OCI-LY1 (cell line): Measurements from ENCODE around the gene EDN1.

Source experiments
- H2AFZ ChIP-seq: fragments of 200-600 bp; sonication (generic), shearing (Covaris generic); 2 replicates; pipeline ENCODE4 v1.6.0; 2014; ENCODE audit warnings: antibody characterized with exemption, mild to moderate bottlenecking, low read length
- H3F3A ChIP-seq: fragments of 200-600 bp; sonication (generic), shearing (Covaris generic); 2 replicates; pipeline ENCODE4 v1.6.0; 2014; ENCODE audit warnings: mild to moderate bottlenecking, antibody characterized with exemption, low read length, moderate library complexity; ENCODE audit not compliant: insufficient read depth
- H3K27ac ChIP-seq: fragments of 200-600 bp; sonication (generic); 2 replicates; pipeline ENCODE4 v1.5.1; 2014; ENCODE audit warnings: low read length, mixed run types, mild to moderate bottlenecking, low read depth; ENCODE audit not compliant: poor library complexity, severe bottlenecking
- H3K27me3 ChIP-seq: fragments of 200-600 bp; sonication (generic); 2 replicates; pipeline ENCODE4 v1.6.0; 2014; ENCODE audit warnings: antibody characterized with exemption, mild to moderate bottlenecking, low read length, moderate library complexity; ENCODE audit not compliant: insufficient read depth
- H3K36me3 ChIP-seq: fragments of 200-600 bp; sonication (generic); 2 replicates; pipeline ENCODE4 v1.6.1; 2014; ENCODE audit warnings: mild to moderate bottlenecking, antibody characterized with exemption, low read length, moderate library complexity, mixed read lengths; ENCODE audit not compliant: insufficient read depth
- H3K4me1 ChIP-seq: fragments of 200-600 bp; sonication (generic); 2 replicates; pipeline ENCODE4 v1.5.1; 2014; ENCODE audit warnings: mild to moderate bottlenecking, low read length, moderate library complexity; ENCODE audit not compliant: insufficient read depth, severe bottlenecking
- H3K4me2 ChIP-seq: fragments of 200-600 bp; sonication (generic), shearing (Covaris generic); 2 replicates; pipeline ENCODE4 v1.6.1; 2014; ENCODE audit warnings: low read length
- H3K4me3 ChIP-seq: fragments of 200-600 bp; sonication (generic); 2 replicates; pipeline ENCODE4 v1.5.1; 2014; ENCODE audit warnings: low read length, low read depth, mild to moderate bottlenecking, mixed read lengths; ENCODE audit not compliant: poor library complexity, severe bottlenecking
- H3K79me2 ChIP-seq: fragments of 200-600 bp; shearing (Covaris generic); 2 replicates; pipeline ENCODE4 v1.6.1; 2016; ENCODE audit warnings: mixed run types, low read length, mixed read lengths; ENCODE audit not compliant: insufficient read depth
- H3K9ac ChIP-seq: fragments of 200-600 bp; sonication (generic), shearing (Covaris generic); 2 replicates; pipeline ENCODE4 v1.6.1; 2014; ENCODE audit warnings: mild to moderate bottlenecking, low read length, mixed read lengths
- H3K9me2 ChIP-seq: fragments of 200-600 bp; sonication (generic), shearing (Covaris generic); 2 replicates; pipeline ENCODE4 v1.6.1; 2014; ENCODE audit warnings: low read depth, mild to moderate bottlenecking, low read length, mixed read lengths
- H3K9me3 ChIP-seq: fragments of 200-600 bp; shearing (Covaris generic); 2 replicates; pipeline ENCODE4 v1.6.1; 2014; ENCODE audit warnings: low read length, mixed read lengths
- H4K20me1 ChIP-seq: fragments of 200-600 bp; sonication (generic), shearing (Covaris generic); 2 replicates; pipeline ENCODE4 v1.6.0; 2016; ENCODE audit warnings: mild to moderate bottlenecking, low read length; ENCODE audit not compliant: insufficient read depth
- EZH2 ChIP-seq: fragments of 200-600 bp; sonication (generic), shearing (Covaris generic); IDR thresholded peaks from 2 replicates; pipeline ENCODE4 v1.8.0; 2017; ENCODE audit warnings: borderline replicate concordance, mixed run types, mild to moderate bottlenecking, antibody characterized with exemption, low read length, moderate library complexity, mixed read lengths
- TF ChIP-seq, protein P1 (sequence below): fragments of 200-600 bp; sonication (generic), shearing (Covaris generic); IDR thresholded peaks from 2 replicates; pipeline ENCODE4 v1.5.1; 2017; ENCODE audit warnings: mild to moderate bottlenecking, antibody characterized with exemption, low read length, moderate library complexity, mixed read lengths

EDN1 gene

DNA sequence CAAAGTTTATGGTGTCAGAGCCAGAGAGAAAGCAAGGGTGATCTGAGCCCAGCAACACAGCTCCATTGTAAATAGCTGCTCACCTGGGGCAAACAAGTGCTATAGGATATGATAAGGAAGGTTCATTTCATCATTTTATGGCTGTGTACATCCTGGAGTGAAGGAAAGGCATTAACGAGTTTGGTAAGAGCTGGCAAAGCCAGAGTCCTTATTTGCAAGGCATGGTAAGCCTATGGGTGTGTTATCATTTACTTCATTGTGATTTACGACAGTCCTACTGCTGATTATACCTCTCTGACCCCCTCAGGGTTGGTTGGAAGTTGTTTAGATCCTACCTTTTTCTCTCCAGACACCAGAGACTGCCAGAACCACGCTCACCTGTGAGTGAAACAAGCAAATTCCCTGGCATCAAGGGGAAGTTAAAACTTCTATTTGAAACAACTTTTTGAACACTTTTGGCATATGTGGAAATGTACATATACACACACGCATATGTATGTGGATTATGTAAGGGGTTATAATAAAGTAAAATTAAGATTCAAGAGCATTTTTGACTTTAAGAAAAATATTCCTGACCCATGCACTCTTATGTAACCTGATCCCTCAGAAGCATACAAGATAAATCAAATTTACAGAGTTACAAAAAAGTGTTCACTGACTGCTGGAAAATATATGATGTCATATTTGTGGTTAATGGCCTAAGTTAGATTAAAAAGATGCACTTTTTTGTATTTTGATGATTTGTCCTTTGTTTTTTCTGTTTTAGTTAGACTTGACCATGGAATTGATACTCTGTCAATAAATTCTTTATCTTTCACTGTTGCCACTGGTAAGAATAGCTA lies 40.4 kb upstream of the EDN1 start:
- Histone ChIP-seq H3K4me1 (no peaks in the 10 kb centered on the region), H2AFZ (no peak overlapping the region), H3K4me2 (no peak overlapping the region), H3F3A (no peaks in the 10 kb centered on the region), H3K9me2 (no peaks in the 10 kb centered on the region), H4K20me1 (no peaks in the 10 kb centered on the region), H3K9ac (no peak overlapping the region), H3K27me3 (no peaks in the 10 kb centered on the region), H3K9me3 (no peaks in the 10 kb centered on the region), H3K27ac (no peak overlapping the region), H3K79me2 (no peaks in the 10 kb centered on the region), H3K36me3 (no peaks in the 10 kb centered on the region), H3K4me3 (no peak overlapping the region)
- TF ChIP-seq, protein P1, sequence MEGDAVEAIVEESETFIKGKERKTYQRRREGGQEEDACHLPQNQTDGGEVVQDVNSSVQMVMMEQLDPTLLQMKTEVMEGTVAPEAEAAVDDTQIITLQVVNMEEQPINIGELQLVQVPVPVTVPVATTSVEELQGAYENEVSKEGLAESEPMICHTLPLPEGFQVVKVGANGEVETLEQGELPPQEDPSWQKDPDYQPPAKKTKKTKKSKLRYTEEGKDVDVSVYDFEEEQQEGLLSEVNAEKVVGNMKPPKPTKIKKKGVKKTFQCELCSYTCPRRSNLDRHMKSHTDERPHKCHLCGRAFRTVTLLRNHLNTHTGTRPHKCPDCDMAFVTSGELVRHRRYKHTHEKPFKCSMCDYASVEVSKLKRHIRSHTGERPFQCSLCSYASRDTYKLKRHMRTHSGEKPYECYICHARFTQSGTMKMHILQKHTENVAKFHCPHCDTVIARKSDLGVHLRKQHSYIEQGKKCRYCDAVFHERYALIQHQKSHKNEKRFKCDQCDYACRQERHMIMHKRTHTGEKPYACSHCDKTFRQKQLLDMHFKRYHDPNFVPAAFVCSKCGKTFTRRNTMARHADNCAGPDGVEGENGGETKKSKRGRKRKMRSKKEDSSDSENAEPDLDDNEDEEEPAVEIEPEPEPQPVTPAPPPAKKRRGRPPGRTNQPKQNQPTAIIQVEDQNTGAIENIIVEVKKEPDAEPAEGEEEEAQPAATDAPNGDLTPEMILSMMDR, result no peak
- no peak for TF ChIP-seq EZH2

DNA sequence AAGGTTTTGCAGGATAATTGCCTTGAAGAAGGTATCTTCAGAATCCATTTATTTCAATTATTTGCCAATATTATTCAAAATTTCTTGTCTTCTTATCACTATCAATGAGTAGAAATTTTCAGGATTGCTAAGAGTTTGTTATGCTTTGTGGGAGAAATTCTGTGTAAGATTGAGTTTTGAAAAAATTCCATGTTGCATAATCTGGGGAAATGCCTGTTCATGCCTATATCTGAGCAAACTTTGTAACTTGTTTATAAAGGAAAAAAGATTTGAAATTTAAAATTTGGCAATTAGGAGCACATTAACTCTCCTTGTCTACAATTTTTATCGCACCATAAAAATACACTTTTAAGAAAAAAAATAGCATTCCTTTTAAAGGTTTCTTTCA lies 39.8 kb upstream of the EDN1 start:
- no peaks in the 10 kb centered on the region for H3K9me3 ChIP-seq
- no peaks in the 10 kb centered on the region for H3K27me3 ChIP-seq
- no peak overlapping the region for H3K4me2 ChIP-seq
- H3K4me3 ChIP-seq, result no peak overlapping the region
- no peak for TF ChIP-seq EZH2
- TF ChIP-seq, protein P1, result no peak
- H3K79me2 ChIP-seq, result no peaks in the 10 kb centered on the region
- no peaks in the 10 kb centered on the region for H4K20me1 ChIP-seq
- H2AFZ ChIP-seq, result no peak overlapping the region
- no peak overlapping the region for H3K27ac ChIP-seq
- no peaks in the 10 kb centered on the region for H3K36me3 ChIP-seq
- no peaks in the 10 kb centered on the region for H3K9me2 ChIP-seq
- no peaks in the 10 kb centered on the region for H3F3A ChIP-seq
- no peak overlapping the region for H3K9ac ChIP-seq
- H3K4me1 ChIP-seq, result no peaks in the 10 kb centered on the region

DNA sequence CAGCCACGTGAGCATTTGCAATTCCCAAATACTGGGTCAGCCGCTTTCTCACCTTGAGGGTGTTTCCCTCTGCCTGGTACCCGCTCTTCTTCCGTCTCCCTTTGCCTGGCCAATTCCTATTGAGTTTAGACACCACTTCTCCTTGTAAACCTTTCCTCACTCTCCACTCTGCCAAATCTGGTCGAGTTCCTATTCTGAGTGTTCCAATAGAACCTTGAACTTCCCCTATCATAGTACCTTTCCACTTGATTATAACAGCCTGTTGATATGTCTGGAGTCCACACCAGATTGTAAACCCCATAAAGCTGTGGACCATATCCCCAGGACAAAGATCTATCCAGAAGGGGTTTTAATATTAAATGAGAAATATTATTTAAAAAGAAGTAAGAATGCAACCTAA lies 36.0 kb upstream of the EDN1 start:
- H3K4me2 ChIP-seq, result no peak overlapping the region
- H3K36me3 ChIP-seq, result no peaks in the 10 kb centered on the region
- H2AFZ ChIP-seq, result no peak overlapping the region
- H3K9me2 ChIP-seq, result no peaks in the 10 kb centered on the region
- H3K4me1 ChIP-seq, result no peaks in the 10 kb centered on the region
- H3K9ac ChIP-seq, result no peak overlapping the region
- H3K79me2 ChIP-seq, result no peaks in the 10 kb centered on the region
- no peak overlapping the region for H3K4me3 ChIP-seq
- no peaks in the 10 kb centered on the region for H3K27me3 ChIP-seq
- TF ChIP-seq, protein P1, result no peak
- no peak for TF ChIP-seq EZH2
- no peaks in the 10 kb centered on the region for H3F3A ChIP-seq
- no peaks in the 10 kb centered on the region for H4K20me1 ChIP-seq
- no peak overlapping the region for H3K27ac ChIP-seq
- H3K9me3 ChIP-seq, result no peaks in the 10 kb centered on the region
